ENCODE results near the gene ATP1A1. TPM values are rescaled to one million over a fixed set of nuclear protein-coding genes. Genes with fewer than 3 reads are reported as not detected.

Gene ATP1A1
- total and polyA plus RNA-seq, 9 of the 15 experiments (the other 6 are each of a cell fraction or from before 2014, with no cell fraction given) = 99.3 to 513 (median 234) TPM

GRCh38 chr1:116359060-116359830 lies 13.8 kb upstream of the ATP1A1 start (continued):
- TF ChIP-seq, protein P1, sequence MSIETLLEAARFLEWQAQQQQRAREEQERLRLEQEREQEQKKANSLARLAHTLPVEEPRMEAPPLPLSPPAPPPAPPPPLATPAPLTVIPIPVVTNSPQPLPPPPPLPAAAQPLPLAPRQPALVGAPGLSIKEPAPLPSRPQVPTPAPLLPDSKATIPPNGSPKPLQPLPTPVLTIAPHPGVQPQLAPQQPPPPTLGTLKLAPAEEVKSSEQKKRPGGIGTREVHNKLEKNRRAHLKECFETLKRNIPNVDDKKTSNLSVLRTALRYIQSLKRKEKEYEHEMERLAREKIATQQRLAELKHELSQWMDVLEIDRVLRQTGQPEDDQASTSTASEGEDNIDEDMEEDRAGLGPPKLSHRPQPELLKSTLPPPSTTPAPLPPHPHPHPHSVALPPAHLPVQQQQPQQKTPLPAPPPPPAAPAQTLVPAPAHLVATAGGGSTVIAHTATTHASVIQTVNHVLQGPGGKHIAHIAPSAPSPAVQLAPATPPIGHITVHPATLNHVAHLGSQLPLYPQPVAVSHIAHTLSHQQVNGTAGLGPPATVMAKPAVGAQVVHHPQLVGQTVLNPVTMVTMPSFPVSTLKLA (conservative IDR thresholded peaks at IDR 0.05) = 0 out of 4 replicates have a peak, but pooled peaks of 1 of the 2 experiments have one; percentile 21
- TF ChIP-seq ARHGAP35 (IDR thresholded peaks at IDR 0.05; ENCODE audit: partially characterized antibody) (no peak), CEBPG (CRISPR knock-in tag; IDR thresholded peaks at IDR 0.05) (no peak), CEBPG (tag; conservative IDR thresholded peaks at IDR 0.05 in 1 of 2, IDR thresholded peaks at IDR 0.05 in 1 of 2) (peak in 1 of 2 experiments; percentile 47; a peak in 1 of 4 replicates), CBFA2T3 (IDR thresholded peaks at IDR 0.05) (peak; percentile 29; the same call in 1 of the 2 replicates), RCOR1 (IDR thresholded peaks at IDR 0.05; ENCODE audit: borderline replicate concordance in 1 of 2, low read depth in 2 of 2, low read length in 2 of 2) (peak; percentile 92 to 94), ZNF395 (CRISPR knock-in tag; IDR thresholded peaks at IDR 0.05) (no peak), TEAD4 (IDR thresholded peaks at IDR 0.05; ENCODE audit: low read length) (peak; percentile 18; the same call in 1 of the 2 replicates), TEAD4 (CRISPR knock-in tag; IDR thresholded peaks at IDR 0.05; ENCODE audit: borderline replicate concordance) (no peak)
